Nephron progenitor cell (in vitro differentiated cells): ENCODE results near the gene TENT4B.
"Not testable (repeated sequence)": the region's sequence is repeated elsewhere in the genome, so short reads cannot be mapped to it uniquely, and the experiment has no call there.

Experiments used
- DNase-seq: peaks from one replicate; pipeline ENCODE4 v3.0.0; 2021
- H3K27ac Mint-ChIP-seq: 2 replicates; pipeline ENCODE4 v1.8.0; 2021; ENCODE audit warnings: mild to moderate bottlenecking, moderate library complexity, mixed read lengths
- H3K27me3 Mint-ChIP-seq: 2 replicates; pipeline ENCODE4 v1.8.0; 2021; ENCODE audit warnings: mild to moderate bottlenecking, low read depth, mixed read lengths; ENCODE audit not compliant: poor library complexity
- H3K36me3 Mint-ChIP-seq: 2 replicates; pipeline ENCODE4 v1.8.0; 2021; ENCODE audit warnings: low read depth, mixed read lengths
- H3K4me1 Mint-ChIP-seq: 2 replicates; pipeline ENCODE4 v1.8.0; 2021; ENCODE audit warnings: mixed read lengths
- H3K4me3 Mint-ChIP-seq: 2 replicates; pipeline ENCODE4 v1.8.0; 2021; ENCODE audit warnings: mild to moderate bottlenecking, moderate library complexity, mixed read lengths
- H3K9me3 Mint-ChIP-seq: 2 replicates; pipeline ENCODE4 v1.8.0; 2021; ENCODE audit warnings: mild to moderate bottlenecking, moderate library complexity, mixed read lengths
- CTCF ChIP-seq: fragments of 200-600 bp; sonication (generic); IDR thresholded peaks from 2 replicates; pipeline ENCODE4 v1.5.0; 2021; ENCODE audit warnings: antibody characterized with exemption

Gene TENT4B

GRCh38 chr16:50121721-50122445, 31.2 kb upstream of the TENT4B start:
- DNase-seq = no peak
- Mint-ChIP-seq H3K27ac (no peak overlapping the region), H3K4me3 (no peak overlapping the region), H3K4me1 (no peaks in the 10 kb centered on the region), H3K27me3 (peaks cover 26% of the 10 kb centered on the region), H3K9me3 (peaks cover 4% of the 10 kb centered on the region), H3K36me3 (no peaks in the 10 kb centered on the region)
- no peak for TF ChIP-seq CTCF

- no peak for TF ChIP-seq CTCF
- peaks cover 17% of the 10 kb centered on the region for H3K27me3 Mint-ChIP-seq
- H3K27ac Mint-ChIP-seq = no peak overlapping the region
- no peaks in the 10 kb centered on the region for H3K36me3 Mint-ChIP-seq
- no peak overlapping the region for H3K4me3 Mint-ChIP-seq
- H3K9me3 Mint-ChIP-seq = peaks cover 4% of the 10 kb centered on the region
- H3K4me1 Mint-ChIP-seq = no peaks in the 10 kb centered on the region
- DNase-seq = no peak
These were observed 29.7 kb upstream of the TENT4B start for GRCh38 chr16:50123417-50123816.

- no peak overlapping the region for H3K4me3 Mint-ChIP-seq
- TF ChIP-seq CTCF = no peak
These were observed 28.3 kb upstream of the TENT4B start for GRCh38 chr16:50124769-50125168.

GRCh38 chr16:50126183-50126582, 26.9 kb upstream of the TENT4B start:
- TF ChIP-seq CTCF = no peak
- no peak overlapping the region for H3K27ac Mint-ChIP-seq
- peaks cover 4% of the 10 kb centered on the region for H3K9me3 Mint-ChIP-seq
- no peak for DNase-seq
- peaks cover 9% of the 10 kb centered on the region for H3K27me3 Mint-ChIP-seq
- H3K4me3 Mint-ChIP-seq = no peak overlapping the region
- H3K36me3 Mint-ChIP-seq = no peaks in the 10 kb centered on the region
- peaks cover 10% of the 10 kb centered on the region for H3K4me1 Mint-ChIP-seq

More at GRCh38 chr16:50124769-50125168, 28.3 kb upstream of the TENT4B start:
- Mint-ChIP-seq H3K36me3 (no peaks in the 10 kb centered on the region), H3K27ac (no peak overlapping the region), H3K4me1 (peaks cover 10% of the 10 kb centered on the region), H3K9me3 (peaks cover 4% of the 10 kb centered on the region), H3K27me3 (peaks cover 13% of the 10 kb centered on the region)
- no peak for DNase-seq

- H3K27ac Mint-ChIP-seq, H3K9me3 Mint-ChIP-seq, DNase-seq, H3K36me3 Mint-ChIP-seq, H3K4me3 Mint-ChIP-seq: not testable (repeated sequence)
- H3K27me3 Mint-ChIP-seq = peaks cover 13% of the 10 kb centered on the region
- peaks cover 15% of the 10 kb centered on the region for H3K4me1 Mint-ChIP-seq
These were observed 20.5 kb upstream of the TENT4B start for GRCh38 chr16:50132571-50132970.

GRCh38 chr16:50133214-50133613, 19.9 kb upstream of the TENT4B start:
- Mint-ChIP-seq H3K4me3 (no peak overlapping the region), H3K27me3 (peaks cover 12% of the 10 kb centered on the region), H3K4me1 (peaks cover 15% of the 10 kb centered on the region), H3K36me3 (no peaks in the 10 kb centered on the region), H3K27ac (no peak overlapping the region), H3K9me3 (no peaks in the 10 kb centered on the region)
- no peak for TF ChIP-seq CTCF
- no peak for DNase-seq
